Posterior vena cava (tissue), 2 donors: ENCODE data around the gene SERPINB2. TPM values are rescaled to one million over a fixed set of nuclear protein-coding genes. Genes with fewer than 3 reads are reported as not detected.
"Not testable (repeated sequence)": the region's sequence is repeated elsewhere in the genome, so short reads cannot be mapped to it uniquely, and the experiment has no call there.

Experiments
- DNase-seq: peaks from one replicate; pipeline ENCODE4 v3.0.0-alpha.2; 2020; ENCODE audit warnings: low spot score
- intact Hi-C, 2 donors: fragments of 100-400 bp; cut with DNase I; formaldehyde crosslinking; loops; one replicate each; pipeline versions ENCODE4 v1.14.1 to v1.14.2; 2022 to 2023
- total RNA-seq, 2 donors: library from RNA; stranded (reverse); fragmentation: NEBNext Ultra II Directional; extraction: Animal tissue kit (Norgen Biotek cat#: 25700); gene quantifications; one replicate each; pipeline ENCODE4 v1.2.1, GENCODE V29; 2021
- donor health status: DM: yes; HTN: yes; CAD: no.
- donor health status: DM: yes; HTN: yes; CAD: no.

SERPINB2 gene
- total RNA-seq, 2 donors from 2014 or later = 0.46 to 1.2 TPM

GRCh38 chr18:63922049-63922448 lies 34.5 kb downstream of the SERPINB2 start:
- no peak for DNase-seq
- intact Hi-C loops = no loop called here

GRCh38 chr18:63924551-63924950 lies 37.0 kb downstream of the SERPINB2 start:
- intact Hi-C loops = no loop called here
- DNase-seq = no peak

- intact Hi-C loops = no loop called here
- DNase-seq = no peak
These were observed 40.8 kb downstream of the SERPINB2 start for GRCh38 chr18:63928331-63928730.

- intact Hi-C loops = not testable (repeated sequence)
These were observed 41.9 kb downstream of the SERPINB2 start for GRCh38 chr18:63929369-63929768.

GRCh38 chr18:63930773-63931354 lies 43.4 kb downstream of the SERPINB2 start:
- intact Hi-C loops = no loop called here
- no peak for DNase-seq

More at GRCh38 chr18:63929369-63929768, 41.9 kb downstream of the SERPINB2 start:
- DNase-seq = not testable (repeated sequence)

- intact Hi-C loops = no loop called here
- DNase-seq = peak; percentile 95
These were observed 48.8 kb downstream of the SERPINB2 start for GRCh38 chr18:63936156-63936931.

- no peak for DNase-seq
- intact Hi-C loops = no loop called here
These were observed 49.5 kb downstream of the SERPINB2 start for GRCh38 chr18:63936932-63937393.

- no peak for DNase-seq
- intact Hi-C loops = no loop called here
These were observed 52.5 kb downstream of the SERPINB2 start for GRCh38 chr18:63940008-63940407.

GRCh38 chr18:63940543-63941050 lies 53.1 kb downstream of the SERPINB2 start:
- intact Hi-C loops, DNase-seq: not testable (repeated sequence)

- intact Hi-C loops = no loop called here
- DNase-seq = no peak
These were observed 59.7 kb downstream of the SERPINB2 start for GRCh38 chr18:63947051-63947790.

- DNase-seq = peak; percentile 82
- intact Hi-C loops = no loop called here
These were observed 61.7 kb downstream of the SERPINB2 start, which contains the start of gene HMSD for GRCh38 chr18:63949068-63949737. Gene HMSD, plus strand, starts transcription at chr18:63949301. Its CDS starts 4,155 bp downstream, at chr18:63953456.

GRCh38 chr18:63951302-63951705 lies 63.8 kb downstream of the SERPINB2 start:
- no peak for DNase-seq
- intact Hi-C loops = no loop called here

Other genes with a start within 250 kb of the SERPINB2 start
- gene SERPINB4, start 243.4 kb upstream of the SERPINB2 start, total RNA-seq = not detected
- not detected for gene SERPINB3, start 225.8 kb upstream of the SERPINB2 start, total RNA-seq
- not detected for gene SERPINB11, start 184.7 kb upstream of the SERPINB2 start, total RNA-seq
- not detected for gene SERPINB7, start 112.3 kb upstream of the SERPINB2 start, total RNA-seq
- not detected for gene SERPINB10, start 20.3 kb downstream of the SERPINB2 start, total RNA-seq
- gene HMSD, start 61.6 kb downstream of the SERPINB2 start, total RNA-seq = not detected
- 10 to 100 TPM; 19.6 to 31.1 TPM for gene SERPINB8, start 82.4 kb downstream of the SERPINB2 start, total RNA-seq